ENCODE measurements around the gene BMP7.

The BMP7 gene

DNA sequence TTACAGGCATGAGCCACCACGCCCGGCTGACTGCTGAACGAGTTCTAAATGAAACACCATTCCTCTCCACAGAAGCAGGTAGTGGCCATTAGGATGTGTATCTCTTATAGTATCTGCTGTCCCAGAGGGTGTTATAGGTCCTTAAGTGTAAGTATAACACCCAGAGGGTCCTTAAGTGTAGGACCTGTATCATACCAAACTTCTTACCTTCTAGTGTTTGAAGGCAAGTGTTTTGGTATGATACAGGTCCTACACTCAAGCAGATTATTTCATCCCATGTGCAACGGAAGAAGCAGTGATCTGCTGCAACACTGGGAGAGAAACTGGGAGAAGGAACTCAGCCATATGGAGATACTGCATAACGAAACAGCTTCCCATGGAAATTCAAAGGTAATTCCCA, 17.4 kb downstream of the BMP7 start:
- no peak for DNase-seq (ENCODE audit: low read depth)
- TF ChIP-seq, protein P1, sequence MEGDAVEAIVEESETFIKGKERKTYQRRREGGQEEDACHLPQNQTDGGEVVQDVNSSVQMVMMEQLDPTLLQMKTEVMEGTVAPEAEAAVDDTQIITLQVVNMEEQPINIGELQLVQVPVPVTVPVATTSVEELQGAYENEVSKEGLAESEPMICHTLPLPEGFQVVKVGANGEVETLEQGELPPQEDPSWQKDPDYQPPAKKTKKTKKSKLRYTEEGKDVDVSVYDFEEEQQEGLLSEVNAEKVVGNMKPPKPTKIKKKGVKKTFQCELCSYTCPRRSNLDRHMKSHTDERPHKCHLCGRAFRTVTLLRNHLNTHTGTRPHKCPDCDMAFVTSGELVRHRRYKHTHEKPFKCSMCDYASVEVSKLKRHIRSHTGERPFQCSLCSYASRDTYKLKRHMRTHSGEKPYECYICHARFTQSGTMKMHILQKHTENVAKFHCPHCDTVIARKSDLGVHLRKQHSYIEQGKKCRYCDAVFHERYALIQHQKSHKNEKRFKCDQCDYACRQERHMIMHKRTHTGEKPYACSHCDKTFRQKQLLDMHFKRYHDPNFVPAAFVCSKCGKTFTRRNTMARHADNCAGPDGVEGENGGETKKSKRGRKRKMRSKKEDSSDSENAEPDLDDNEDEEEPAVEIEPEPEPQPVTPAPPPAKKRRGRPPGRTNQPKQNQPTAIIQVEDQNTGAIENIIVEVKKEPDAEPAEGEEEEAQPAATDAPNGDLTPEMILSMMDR (conservative IDR thresholded peaks at IDR 0.05; ENCODE audit: low read length) = no peak
- no peak overlapping the region for H3K4me3 ChIP-seq (ENCODE audit: low read length)

DNA sequence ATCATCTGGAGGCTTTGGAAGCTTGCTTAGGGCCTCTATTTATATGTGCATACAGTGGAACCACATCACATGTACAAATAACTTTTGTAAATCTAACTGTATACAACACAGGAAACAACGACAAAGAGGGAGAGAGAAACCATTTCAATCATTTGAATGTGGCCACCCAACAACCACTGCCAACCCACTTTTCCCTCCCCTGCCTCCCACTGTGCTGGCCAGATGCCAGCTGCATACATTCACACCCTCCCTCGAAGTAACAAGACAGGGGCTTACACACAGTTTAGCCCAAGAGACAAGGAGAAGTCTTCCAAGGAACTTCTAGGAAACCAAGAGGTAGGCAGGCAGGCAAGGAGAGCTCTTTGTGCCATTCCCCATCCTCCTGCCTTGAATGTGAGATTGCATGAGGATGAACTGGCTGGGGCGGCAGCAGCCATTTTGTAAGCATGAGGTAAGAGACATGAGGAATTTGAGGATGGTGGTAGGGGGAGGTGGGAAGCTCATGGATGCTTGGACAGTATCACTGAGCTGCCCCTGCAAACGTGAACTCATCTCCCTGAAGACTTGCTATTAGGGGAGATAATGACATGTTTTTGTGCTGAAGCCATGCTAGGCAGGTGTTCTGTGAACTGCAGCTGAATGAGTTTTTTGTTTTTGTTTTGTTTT, 18.2 kb downstream of the BMP7 start:
- TF ChIP-seq, protein P1 (conservative IDR thresholded peaks at IDR 0.05; ENCODE audit: low read length) = no peak
- no peak for DNase-seq (ENCODE audit: low read depth)
- no peak overlapping the region for H3K4me3 ChIP-seq (ENCODE audit: low read length)

DNA sequence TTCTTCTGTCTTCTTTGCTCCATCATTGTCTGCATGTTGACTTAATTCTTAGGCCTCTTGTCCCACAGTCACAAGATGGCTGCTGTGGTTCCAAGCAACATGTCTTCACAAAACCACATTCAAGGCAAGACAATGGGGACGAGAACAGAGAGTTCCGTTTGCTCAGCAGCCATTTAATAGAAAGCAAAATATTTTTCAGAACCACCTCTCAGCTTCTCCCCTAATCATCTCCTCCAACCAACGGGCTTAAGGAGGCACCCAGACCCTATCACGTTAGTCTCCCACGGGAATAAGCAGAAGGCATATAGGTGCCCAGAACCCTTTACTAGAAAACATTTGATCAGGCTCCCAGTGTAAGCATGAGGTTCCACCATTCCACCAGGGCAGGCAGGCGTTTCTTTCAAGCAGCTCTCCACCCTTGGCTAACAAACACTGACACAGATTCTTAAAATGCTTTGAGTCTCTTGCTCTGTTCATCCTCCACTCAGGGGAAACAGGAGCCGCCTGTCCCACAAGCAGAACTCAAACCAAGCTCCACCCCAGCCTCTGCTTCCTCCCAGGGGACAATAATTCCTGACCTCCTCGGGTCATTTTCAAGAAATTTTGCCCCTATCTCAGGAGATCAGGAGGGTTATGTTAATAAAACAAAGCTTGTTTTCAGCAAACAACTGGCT, 19.0 kb downstream of the BMP7 start:
- no peak for DNase-seq (ENCODE audit: low read depth)
- no peak overlapping the region for H3K4me3 ChIP-seq (ENCODE audit: low read length)
- TF ChIP-seq, protein P1 (conservative IDR thresholded peaks at IDR 0.05; ENCODE audit: low read length) = no peak

DNA sequence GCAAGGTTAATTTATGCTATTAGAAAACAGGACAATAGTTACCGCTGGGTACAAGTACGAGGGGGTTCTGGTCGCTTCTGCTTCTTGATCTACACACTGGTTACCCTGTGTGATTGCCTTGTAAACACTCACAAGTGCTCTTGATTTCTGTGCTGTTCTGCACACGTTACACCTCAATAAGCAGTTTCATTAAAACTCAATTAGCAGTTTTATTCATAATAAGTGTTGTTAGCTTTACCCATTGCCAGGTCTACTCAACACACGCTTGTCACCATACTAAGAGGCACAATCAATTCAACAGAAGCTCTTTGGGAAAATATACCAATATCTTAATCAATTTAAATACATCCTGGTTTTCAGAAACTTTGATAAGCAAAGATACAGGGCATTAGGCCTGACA, 20.4 kb downstream of the BMP7 start:
- DNase-seq (ENCODE audit: low read depth) = no peak
- TF ChIP-seq, protein P1 (conservative IDR thresholded peaks at IDR 0.05; ENCODE audit: low read length) = no peak
- no peak overlapping the region for H3K4me3 ChIP-seq (ENCODE audit: low read length)

DNA sequence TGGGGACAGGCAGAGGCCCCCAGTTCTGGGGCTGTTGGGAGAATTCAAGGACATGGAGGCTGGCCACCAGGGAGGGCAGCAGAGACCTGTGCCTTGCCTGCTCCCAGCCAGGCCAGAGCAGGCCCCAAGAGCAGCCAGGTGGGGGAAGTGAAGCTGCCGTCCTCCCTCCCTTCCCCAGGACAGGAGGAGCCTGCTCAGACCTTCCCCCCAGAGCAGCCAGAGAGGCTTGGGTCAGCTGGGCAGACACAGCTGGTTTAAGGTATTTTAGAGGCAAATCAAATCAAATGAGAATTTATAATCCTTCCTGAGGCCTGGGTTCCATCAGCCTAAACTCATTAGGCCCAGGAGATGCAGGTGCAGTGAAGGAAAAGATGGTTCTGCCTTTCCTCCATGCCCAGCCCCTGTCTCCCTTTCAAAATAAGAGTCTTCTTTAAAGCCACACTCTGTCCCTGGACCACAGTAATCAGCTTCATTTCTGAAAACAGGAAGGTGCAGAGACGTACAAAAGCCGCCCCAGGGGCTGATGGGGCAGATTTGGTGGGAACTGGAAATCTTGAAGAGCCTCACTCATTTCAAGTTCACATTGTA, 21.7 kb downstream of the BMP7 start:
- no peak overlapping the region for H3K4me3 ChIP-seq (ENCODE audit: low read length)
- TF ChIP-seq, protein P1 (conservative IDR thresholded peaks at IDR 0.05; ENCODE audit: low read length) = no peak
- no peak for DNase-seq (ENCODE audit: low read depth)

DNA sequence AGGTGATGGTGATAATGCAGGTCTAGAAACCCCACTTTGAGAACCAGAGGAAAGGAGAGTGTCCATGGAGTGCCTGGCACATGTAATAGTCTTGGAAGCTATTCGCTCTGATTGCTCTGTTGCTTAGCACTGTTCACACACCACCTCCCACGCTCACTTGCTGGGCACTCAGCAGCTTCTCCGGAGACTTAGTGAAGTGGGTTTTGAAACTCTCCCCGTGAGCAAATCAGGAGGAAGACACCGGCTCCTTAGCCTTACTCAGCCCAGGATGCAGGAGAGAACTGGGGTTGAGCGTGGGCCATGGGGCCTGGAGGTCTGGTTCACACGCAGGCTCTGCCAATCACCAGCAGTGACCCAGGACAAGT, 22.2 kb downstream of the BMP7 start:
- TF ChIP-seq, protein P1 (conservative IDR thresholded peaks at IDR 0.05; ENCODE audit: low read length) = no peak
- no peak overlapping the region for H3K4me3 ChIP-seq (ENCODE audit: low read length)
- no peak for DNase-seq (ENCODE audit: low read depth)

All from AG10803 (cell line).